WTC11 (cell line): ENCODE measurements around the gene NUDT15. TPM values are rescaled to one million over a fixed set of nuclear protein-coding genes. Genes with fewer than 3 reads are reported as not detected.

ENCODE experiments used
- ARID4B ChIP-seq: sonication (generic); formaldehyde crosslinking; IDR thresholded peaks from 2 replicates; pipeline ENCODE4 v1.8.0; 2023; ENCODE audit warnings: missing genetic modification reagents, mild to moderate bottlenecking, borderline replicate concordance
- ATF2 ChIP-seq: sonication (generic); formaldehyde crosslinking; IDR thresholded peaks from 2 replicates; pipeline ENCODE4 v1.8.1; 2022; ENCODE audit warnings: low read depth, missing genetic modification reagents, borderline replicate concordance
- CBFB ChIP-seq: sonication (generic); formaldehyde crosslinking; IDR thresholded peaks from 2 replicates; pipeline ENCODE4 v1.8.1; 2022; ENCODE audit warnings: mild to moderate bottlenecking, low read depth, missing genetic modification reagents
- CTCF ChIP-seq: fragments of 200-600 bp; IDR thresholded peaks from 2 replicates; pipeline ENCODE4 v1.8.0; 2022; ENCODE audit warnings: antibody characterized with exemption
- ELF4 ChIP-seq: sonication (generic); formaldehyde crosslinking; IDR thresholded peaks from 2 replicates; pipeline ENCODE4 v1.8.1; 2022; ENCODE audit warnings: low read depth, mild to moderate bottlenecking, moderate library complexity, missing genetic modification reagents
- ESRRA ChIP-seq: sonication (generic); formaldehyde crosslinking; IDR thresholded peaks from 2 replicates; pipeline ENCODE4 v1.8.1; 2022; ENCODE audit warnings: mild to moderate bottlenecking, missing genetic modification reagents, borderline replicate concordance
- IRF2 ChIP-seq: sonication (generic); formaldehyde crosslinking; IDR thresholded peaks from 2 replicates; pipeline ENCODE4 v1.8.0; 2022; ENCODE audit warnings: low read depth, missing genetic modification reagents, borderline replicate concordance
- KAT7 ChIP-seq: sonication (generic); formaldehyde crosslinking; IDR thresholded peaks from 2 replicates; pipeline ENCODE4 v1.8.1; 2023; ENCODE audit warnings: missing genetic modification reagents, mild to moderate bottlenecking, borderline replicate concordance
- MAX ChIP-seq: sonication (generic); formaldehyde crosslinking; IDR thresholded peaks from 2 replicates; pipeline ENCODE4 v1.8.0; 2022; ENCODE audit warnings: mild to moderate bottlenecking, missing genetic modification reagents
- NR1H2 ChIP-seq: sonication (generic); formaldehyde crosslinking; IDR thresholded peaks from 2 replicates; pipeline ENCODE4 v1.9.0; 2021; ENCODE audit warnings: mild to moderate bottlenecking, moderate library complexity, missing genetic modification reagents
- NR3C1 ChIP-seq: sonication (generic); formaldehyde crosslinking; conservative IDR thresholded peaks from 2 replicates; pipeline ENCODE4 v1.8.1; 2023; ENCODE audit warnings: low read depth, mild to moderate bottlenecking, missing genetic modification reagents
- ZBTB43 ChIP-seq: sonication (generic); formaldehyde crosslinking; IDR thresholded peaks from 2 replicates; pipeline ENCODE4 v1.8.1; 2023; ENCODE audit warnings: mild to moderate bottlenecking, missing genetic modification reagents
- ZNF138 ChIP-seq: sonication (generic); formaldehyde crosslinking; conservative IDR thresholded peaks from 2 replicates; pipeline ENCODE4 v1.8.1; 2022; ENCODE audit warnings: mild to moderate bottlenecking, moderate library complexity, missing genetic modification reagents
- ZNF219 ChIP-seq: sonication (generic); formaldehyde crosslinking; IDR thresholded peaks from 2 replicates; pipeline ENCODE4 v1.8.0; 2023; ENCODE audit warnings: missing genetic modification reagents, mild to moderate bottlenecking, borderline replicate concordance
- ZNF232 ChIP-seq: sonication (generic); formaldehyde crosslinking; IDR thresholded peaks from 2 replicates; pipeline ENCODE4 v1.8.0; 2022; ENCODE audit warnings: mild to moderate bottlenecking, missing genetic modification reagents
- ZNF263 ChIP-seq: sonication (generic); formaldehyde crosslinking; IDR thresholded peaks from 2 replicates; pipeline ENCODE4 v1.8.1; 2022; ENCODE audit warnings: low read depth, mild to moderate bottlenecking, moderate library complexity, missing genetic modification reagents
- ZNF423 ChIP-seq: fragments of 250-450 bp; sonication (Bioruptor Pico); IDR thresholded peaks from 2 replicates; pipeline ENCODE4 v2.1.2; 2022; ENCODE audit warnings: mild to moderate bottlenecking, moderate library complexity
- total RNA-seq: library from RNA; stranded (reverse); gene quantifications from 3 replicates; pipeline ENCODE4 v1.2.3, GENCODE V29; 2021
- TF ChIP-seq, protein P1 (sequence below): sonication (generic); formaldehyde crosslinking; IDR thresholded peaks from 2 replicates; pipeline ENCODE4 v1.8.1; 2022; ENCODE audit warnings: mild to moderate bottlenecking, missing genetic modification reagents, moderate library complexity, borderline replicate concordance
- TF ChIP-seq, protein P2 (sequence below): sonication (generic); formaldehyde crosslinking; IDR thresholded peaks from 2 replicates; pipeline ENCODE4 v1.8.0; 2022; ENCODE audit warnings: mild to moderate bottlenecking, missing genetic modification reagents
- TF ChIP-seq, protein P3 (sequence below): fragments of 250-450 bp; sonication (Bioruptor Pico); IDR thresholded peaks from 2 replicates; pipeline ENCODE4 v1.9.0; 2021; ENCODE audit warnings: mild to moderate bottlenecking
- TF ChIP-seq, protein P4 (sequence below): sonication (generic); formaldehyde crosslinking; IDR thresholded peaks from 2 replicates; pipeline ENCODE4 v1.8.1; 2023; ENCODE audit warnings: mild to moderate bottlenecking, moderate library complexity, missing genetic modification reagents

Gene NUDT15
- total RNA-seq, 1 experiment from 2014 or later: 48.8 TPM

DNA sequence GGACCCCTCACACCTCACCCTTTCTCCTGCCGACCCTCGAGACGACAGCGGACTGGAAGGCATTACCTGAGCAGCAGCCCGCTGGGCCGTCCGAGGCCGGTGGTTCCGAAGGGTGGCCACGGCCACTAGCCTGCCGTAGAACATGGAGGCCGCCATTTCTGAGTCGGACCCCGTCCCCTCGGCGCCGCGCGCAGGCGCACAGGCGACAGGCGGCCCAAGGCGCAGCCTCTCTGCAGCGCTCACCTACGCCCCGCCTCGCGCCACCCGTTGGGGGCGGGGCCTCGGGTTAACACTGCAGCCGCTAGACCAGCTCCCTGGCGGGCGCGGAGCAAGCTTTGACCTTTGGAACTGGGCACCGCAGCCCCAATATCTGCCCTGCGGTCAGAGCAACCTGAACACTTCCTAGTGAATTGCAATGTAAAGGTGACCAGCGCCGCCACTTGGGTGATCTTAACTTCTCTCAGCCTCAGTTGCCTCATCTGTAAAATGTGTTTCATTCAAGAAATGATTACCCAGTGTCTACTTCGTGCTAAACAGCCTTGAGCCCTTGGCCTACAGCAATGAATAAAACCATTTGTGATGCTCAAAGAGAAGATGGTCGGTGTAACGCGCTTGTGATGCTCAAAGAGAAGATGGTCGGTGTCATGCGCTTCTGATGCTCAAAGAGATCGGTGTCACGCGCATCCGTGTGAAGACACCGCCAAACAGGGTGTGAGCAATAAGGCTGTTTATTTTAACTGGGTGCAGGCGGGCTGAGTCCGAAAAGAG is 36.2 kb upstream of the NUDT15 start, which contains the start of gene SUCLA2 (continued):
- TF ChIP-seq, protein P1, sequence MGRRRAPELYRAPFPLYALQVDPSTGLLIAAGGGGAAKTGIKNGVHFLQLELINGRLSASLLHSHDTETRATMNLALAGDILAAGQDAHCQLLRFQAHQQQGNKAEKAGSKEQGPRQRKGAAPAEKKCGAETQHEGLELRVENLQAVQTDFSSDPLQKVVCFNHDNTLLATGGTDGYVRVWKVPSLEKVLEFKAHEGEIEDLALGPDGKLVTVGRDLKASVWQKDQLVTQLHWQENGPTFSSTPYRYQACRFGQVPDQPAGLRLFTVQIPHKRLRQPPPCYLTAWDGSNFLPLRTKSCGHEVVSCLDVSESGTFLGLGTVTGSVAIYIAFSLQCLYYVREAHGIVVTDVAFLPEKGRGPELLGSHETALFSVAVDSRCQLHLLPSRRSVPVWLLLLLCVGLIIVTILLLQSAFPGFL: no peak
- TF ChIP-seq ELF4 (no peak), NR3C1 (peak; percentile 50; the same call in 1 of the 2 replicates), ATF2 (CRISPR knock-in tag) (no peak), ZNF219 (no peak), CBFB (CRISPR knock-in tag) (no peak), ZNF138 (CRISPR knock-in tag) (peak; percentile 78), ZNF263 (CRISPR knock-in tag) (no peak), MAX (CRISPR knock-in tag) (peak; percentile 77), KAT7 (CRISPR knock-in tag) (0 out of 2 replicates have a peak, but pooled peaks have one; percentile 40), ZNF423 (CRISPR knock-in tag) (no peak), NR1H2 (CRISPR knock-in tag) (no peak), ARID4B (peak; percentile 70; the same call in 1 of the 2 replicates), ZBTB43 (CRISPR knock-in tag) (no peak), ESRRA (CRISPR knock-in tag) (0 out of 2 replicates have a peak, but pooled peaks have one; percentile 58), CTCF (no peak), IRF2 (CRISPR knock-in tag) (no peak), ZNF232 (CRISPR knock-in tag) (peak; percentile 72; the same call in 1 of the 2 replicates)
- TF ChIP-seq, protein P2, sequence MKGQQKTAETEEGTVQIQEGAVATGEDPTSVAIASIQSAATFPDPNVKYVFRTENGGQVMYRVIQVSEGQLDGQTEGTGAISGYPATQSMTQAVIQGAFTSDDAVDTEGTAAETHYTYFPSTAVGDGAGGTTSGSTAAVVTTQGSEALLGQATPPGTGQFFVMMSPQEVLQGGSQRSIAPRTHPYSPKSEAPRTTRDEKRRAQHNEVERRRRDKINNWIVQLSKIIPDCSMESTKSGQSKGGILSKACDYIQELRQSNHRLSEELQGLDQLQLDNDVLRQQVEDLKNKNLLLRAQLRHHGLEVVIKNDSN: 0 out of 2 replicates have a peak, but pooled peaks have one; percentile 19
- TF ChIP-seq, protein P3, sequence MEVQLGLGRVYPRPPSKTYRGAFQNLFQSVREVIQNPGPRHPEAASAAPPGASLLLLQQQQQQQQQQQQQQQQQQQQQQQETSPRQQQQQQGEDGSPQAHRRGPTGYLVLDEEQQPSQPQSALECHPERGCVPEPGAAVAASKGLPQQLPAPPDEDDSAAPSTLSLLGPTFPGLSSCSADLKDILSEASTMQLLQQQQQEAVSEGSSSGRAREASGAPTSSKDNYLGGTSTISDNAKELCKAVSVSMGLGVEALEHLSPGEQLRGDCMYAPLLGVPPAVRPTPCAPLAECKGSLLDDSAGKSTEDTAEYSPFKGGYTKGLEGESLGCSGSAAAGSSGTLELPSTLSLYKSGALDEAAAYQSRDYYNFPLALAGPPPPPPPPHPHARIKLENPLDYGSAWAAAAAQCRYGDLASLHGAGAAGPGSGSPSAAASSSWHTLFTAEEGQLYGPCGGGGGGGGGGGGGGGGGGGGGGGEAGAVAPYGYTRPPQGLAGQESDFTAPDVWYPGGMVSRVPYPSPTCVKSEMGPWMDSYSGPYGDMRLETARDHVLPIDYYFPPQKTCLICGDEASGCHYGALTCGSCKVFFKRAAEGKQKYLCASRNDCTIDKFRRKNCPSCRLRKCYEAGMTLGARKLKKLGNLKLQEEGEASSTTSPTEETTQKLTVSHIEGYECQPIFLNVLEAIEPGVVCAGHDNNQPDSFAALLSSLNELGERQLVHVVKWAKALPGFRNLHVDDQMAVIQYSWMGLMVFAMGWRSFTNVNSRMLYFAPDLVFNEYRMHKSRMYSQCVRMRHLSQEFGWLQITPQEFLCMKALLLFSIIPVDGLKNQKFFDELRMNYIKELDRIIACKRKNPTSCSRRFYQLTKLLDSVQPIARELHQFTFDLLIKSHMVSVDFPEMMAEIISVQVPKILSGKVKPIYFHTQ (CRISPR knock-in tag): no peak
- TF ChIP-seq, protein P4, sequence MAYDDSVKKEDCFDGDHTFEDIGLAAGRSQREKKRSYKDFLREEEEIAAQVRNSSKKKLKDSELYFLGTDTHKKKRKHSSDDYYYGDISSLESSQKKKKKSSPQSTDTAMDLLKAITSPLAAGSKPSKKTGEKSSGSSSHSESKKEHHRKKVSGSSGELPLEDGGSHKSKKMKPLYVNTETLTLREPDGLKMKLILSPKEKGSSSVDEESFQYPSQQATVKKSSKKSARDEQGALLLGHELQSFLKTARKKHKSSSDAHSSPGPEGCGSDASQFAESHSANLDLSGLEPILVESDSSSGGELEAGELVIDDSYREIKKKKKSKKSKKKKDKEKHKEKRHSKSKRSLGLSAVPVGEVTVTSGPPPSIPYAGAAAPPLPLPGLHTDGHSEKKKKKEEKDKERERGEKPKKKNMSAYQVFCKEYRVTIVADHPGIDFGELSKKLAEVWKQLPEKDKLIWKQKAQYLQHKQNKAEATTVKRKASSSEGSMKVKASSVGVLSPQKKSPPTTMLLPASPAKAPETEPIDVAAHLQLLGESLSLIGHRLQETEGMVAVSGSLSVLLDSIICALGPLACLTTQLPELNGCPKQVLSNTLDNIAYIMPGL (CRISPR knock-in tag): 0 out of 2 replicates have a peak, but pooled peaks have one; percentile 41
